Stimulated activated naive B cell treated with anti-CD40 and anti-IgM and Interleukin-4, amounts not matched to agents 10 μg/mL and 1 μg/mL and 100 μg/mL, for 72 hours (primary cell): ENCODE measurements around the gene KCNC1.

Source experiments
- ATAC-seq, 2 donors: fragments of 150-1000 bp; cut with Tn5 transposase; replicated peaks; 2 replicates each; pipeline ENCODE4 v1.10.0; 2021; ENCODE audit warnings: moderate library complexity in 1 of 2
- DNase-seq: peaks from one replicate; pipeline ENCODE4 v3.0.0; 2021
- H3K27ac Mint-ChIP-seq: one replicate; pipeline ENCODE4 v1.8.0; 2022; ENCODE audit warnings: mild to moderate bottlenecking, mixed read lengths
- H3K27me3 Mint-ChIP-seq, 2 donors: one replicate each; pipeline ENCODE4 v1.8.0; 2022; ENCODE audit warnings: mixed read lengths in 2 of 2
- H3K36me3 Mint-ChIP-seq, 2 donors: one replicate each; pipeline ENCODE4 v1.8.0; 2022; ENCODE audit warnings: mixed read lengths in 2 of 2, mild to moderate bottlenecking in 1 of 2
- H3K4me1 Mint-ChIP-seq, 2 donors: one replicate each; pipeline ENCODE4 v1.8.0; 2022; ENCODE audit warnings: mixed read lengths in 2 of 2, mild to moderate bottlenecking in 1 of 2
- H3K4me3 Mint-ChIP-seq, 2 donors: one replicate each; pipeline ENCODE4 v1.8.0; 2022; ENCODE audit warnings: mild to moderate bottlenecking in 2 of 2, mixed read lengths in 2 of 2, moderate library complexity in 1 of 2
- H3K9me3 Mint-ChIP-seq, 2 donors: one replicate each; pipeline ENCODE4 v1.8.0; 2022; ENCODE audit warnings: mixed read lengths in 2 of 2, mild to moderate bottlenecking in 1 of 2

The KCNC1 gene

DNA sequence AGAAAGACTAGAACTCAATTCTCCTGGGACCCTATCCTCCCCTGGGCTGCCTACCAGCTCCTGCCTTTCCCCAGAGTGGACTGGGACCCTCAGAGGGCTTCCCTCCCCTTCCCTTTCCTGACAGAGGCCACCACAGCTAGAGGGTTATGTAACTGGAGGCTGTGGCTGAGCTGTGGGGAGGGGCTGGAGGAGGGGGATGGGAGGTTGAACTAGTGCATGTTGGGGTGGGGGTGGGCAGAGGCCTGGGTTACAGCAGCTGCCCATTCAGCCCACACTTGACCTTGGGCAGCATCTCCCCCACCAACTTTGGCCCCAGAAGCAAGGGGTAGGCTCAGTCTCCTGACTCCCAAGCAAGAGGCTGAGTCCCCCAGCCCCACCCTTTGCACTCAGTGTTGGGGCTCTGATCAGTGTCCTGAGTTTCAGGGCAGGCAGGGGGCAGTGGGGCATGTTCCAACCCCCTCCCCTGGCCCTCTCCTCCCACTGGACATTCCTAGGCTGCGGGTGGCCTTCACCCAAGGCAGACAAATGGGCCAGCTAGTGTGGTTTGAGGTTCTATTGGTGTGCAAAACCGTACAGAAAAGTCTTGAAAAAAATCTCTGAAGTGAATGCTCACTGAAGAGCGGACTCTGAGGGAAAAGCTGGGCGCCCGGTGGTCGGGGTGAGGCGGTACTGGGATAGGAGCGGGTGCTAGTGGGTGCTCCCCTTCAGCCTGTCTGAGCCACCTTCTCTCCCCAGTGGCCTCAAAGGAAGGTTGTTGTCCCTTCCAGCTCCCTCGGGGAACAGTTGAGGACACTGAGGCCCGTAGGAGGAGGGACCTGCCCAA is 3.8 kb downstream of the KCNC1 start:
- Mint-ChIP-seq H3K4me1 (peaks cover 7 to 12% of the 10 kb centered on the region in 2 donors), H3K4me3 (no peak overlapping the region), H3K36me3 (peaks cover 2 to 4% of the 10 kb centered on the region in 2 donors), H3K9me3 (peaks cover 0 to 2% of the 10 kb centered on the region in 2 donors), H3K27ac (no peak overlapping the region), H3K27me3 (peaks cover 35 to 45% of the 10 kb centered on the region in 2 donors)
- DNase-seq, result no peak
- no peak for ATAC-seq

DNA sequence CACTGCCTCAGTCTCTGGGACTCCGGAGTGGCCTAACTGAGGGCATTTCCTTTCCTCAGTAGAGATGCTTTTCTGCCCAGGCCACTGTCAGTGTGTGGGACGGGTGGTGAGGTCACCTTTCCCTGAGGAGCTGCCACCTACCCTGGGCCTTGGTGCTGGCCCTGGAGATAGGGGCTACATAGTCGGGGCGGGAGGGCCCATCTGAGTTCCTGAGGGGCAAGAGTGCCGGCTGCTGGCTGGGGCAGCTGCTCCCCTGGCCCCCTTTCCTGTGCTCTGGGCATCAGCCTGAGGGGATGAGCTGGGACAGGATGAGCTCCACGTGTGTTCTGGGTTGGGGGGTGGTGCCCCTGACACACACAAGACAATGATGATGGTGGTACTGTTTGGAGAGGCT is 5.4 kb downstream of the KCNC1 start:
- H3K36me3 Mint-ChIP-seq, result peaks cover 0 to 4% of the 10 kb centered on the region in 2 donors
- DNase-seq (no peak), ATAC-seq (no peak)
- H3K27me3 Mint-ChIP-seq, result peaks cover 25 to 36% of the 10 kb centered on the region in 2 donors
- peaks cover 0 to 2% of the 10 kb centered on the region in 2 donors for H3K9me3 Mint-ChIP-seq
- no peak overlapping the region for H3K4me3 Mint-ChIP-seq
- H3K4me1 Mint-ChIP-seq, result peaks cover 4 to 6% of the 10 kb centered on the region in 2 donors
- no peak overlapping the region for H3K27ac Mint-ChIP-seq

GRCh38 chr11:17740649-17741235 is 6.2 kb downstream of the KCNC1 start:
- peaks cover 0 to 4% of the 10 kb centered on the region in 2 donors for H3K36me3 Mint-ChIP-seq
- no peak overlapping the region for H3K4me3 Mint-ChIP-seq
- H3K9me3 Mint-ChIP-seq, result peaks cover 0 to 2% of the 10 kb centered on the region in 2 donors
- ATAC-seq, result no peak
- no peak overlapping the region for H3K27ac Mint-ChIP-seq
- H3K27me3 Mint-ChIP-seq, result peaks cover 29 to 39% of the 10 kb centered on the region in 2 donors
- no peak for DNase-seq
- H3K4me1 Mint-ChIP-seq, result peaks cover 4 to 6% of the 10 kb centered on the region in 2 donors

DNA sequence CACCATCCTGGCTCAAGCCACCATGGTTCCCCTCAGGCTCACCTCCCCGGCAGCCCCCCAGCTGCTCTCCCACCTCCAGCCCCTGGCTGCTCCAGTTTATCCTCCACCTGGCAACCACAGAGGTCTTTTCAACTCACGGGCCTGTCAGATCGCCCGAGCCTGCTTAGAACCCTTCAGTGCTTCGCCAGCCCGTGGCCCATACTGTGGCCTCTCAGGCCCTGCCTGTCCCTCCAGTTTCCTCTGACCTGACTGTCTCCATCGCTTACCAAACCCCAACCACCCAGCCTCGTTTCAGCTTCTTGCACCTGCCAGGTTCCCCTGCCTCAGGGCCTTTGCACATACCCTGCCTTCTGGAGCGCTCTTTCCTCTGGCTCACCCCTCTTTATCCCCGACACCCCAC is 6.9 kb downstream of the KCNC1 start:
- H3K4me3 Mint-ChIP-seq, result no peak overlapping the region
- H3K36me3 Mint-ChIP-seq, result peaks cover 0 to 4% of the 10 kb centered on the region in 2 donors
- peaks cover 0 to 2% of the 10 kb centered on the region in 2 donors for H3K9me3 Mint-ChIP-seq
- H3K27ac Mint-ChIP-seq, result no peak overlapping the region
- ATAC-seq, result no peak
- H3K27me3 Mint-ChIP-seq, result peaks cover 26 to 39% of the 10 kb centered on the region in 2 donors
- peaks cover 3 to 4% of the 10 kb centered on the region in 2 donors for H3K4me1 Mint-ChIP-seq
- no peak for DNase-seq

DNA sequence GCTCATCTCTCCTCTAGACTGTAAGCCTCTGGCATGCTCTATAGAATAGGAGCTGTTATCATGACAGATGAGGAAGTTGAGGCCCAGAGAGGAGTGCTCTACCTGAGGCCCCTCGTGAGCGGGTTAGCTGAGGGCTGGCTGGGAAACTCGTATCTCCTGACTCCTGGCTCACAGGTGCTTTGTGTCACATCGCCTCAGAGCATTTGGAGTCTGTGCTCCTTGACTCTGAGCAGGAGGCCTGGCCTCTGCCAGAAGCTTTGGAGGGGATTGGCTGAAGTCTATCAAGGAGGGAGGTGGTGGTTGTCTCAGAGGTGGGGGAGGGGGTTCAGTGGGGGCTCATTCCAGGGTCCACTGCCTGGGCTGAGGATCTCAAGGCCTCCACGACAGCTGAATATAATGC is 7.4 kb downstream of the KCNC1 start:
- Mint-ChIP-seq H3K27me3 (peaks cover 25 to 36% of the 10 kb centered on the region in 2 donors), H3K27ac (no peak overlapping the region), H3K36me3 (no peaks in the 10 kb centered on the region), H3K4me1 (no peaks in the 10 kb centered on the region), H3K9me3 (no peaks in the 10 kb centered on the region), H3K4me3 (no peak overlapping the region)
- ATAC-seq, result no peak
- no peak for DNase-seq

DNA sequence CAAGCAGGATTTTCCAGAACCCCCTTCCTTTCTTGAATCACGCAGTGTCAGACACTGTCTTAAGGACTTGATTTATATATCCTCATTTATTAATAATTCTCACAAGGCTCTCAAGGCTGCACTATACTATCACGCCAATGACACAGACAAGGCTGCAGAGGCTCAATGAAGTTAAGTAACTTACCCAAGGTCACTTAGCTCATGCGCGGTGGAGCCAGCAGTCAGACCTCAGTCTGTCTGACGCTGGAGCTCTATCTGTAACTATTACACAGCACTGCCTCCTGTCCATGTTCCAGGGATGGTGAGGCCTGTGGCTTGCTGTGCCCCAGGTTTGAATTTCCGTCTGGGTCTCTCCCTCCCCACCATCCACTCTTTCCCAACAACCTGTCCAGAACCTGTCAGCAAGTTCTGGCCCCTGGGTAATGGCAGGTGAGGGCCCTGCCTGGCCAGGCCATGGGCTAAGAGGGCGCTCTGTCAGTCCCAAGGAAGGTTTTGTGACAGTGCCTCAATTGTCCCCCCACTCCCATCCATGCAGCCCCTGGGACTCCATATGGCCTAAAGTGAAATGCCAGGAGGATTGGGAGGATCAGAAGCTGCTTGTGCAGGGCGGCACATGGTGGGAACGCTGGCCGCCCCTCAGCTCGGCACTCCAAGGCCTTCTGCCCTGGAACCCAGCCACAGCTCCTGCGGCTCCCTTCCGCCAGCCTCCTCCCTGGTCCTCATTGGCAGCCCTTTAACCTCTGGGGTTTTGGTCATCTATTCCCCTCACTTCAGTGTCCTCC is 8.6 kb downstream of the KCNC1 start:
- DNase-seq (no peak), ATAC-seq (no peak)
- no peak overlapping the region for H3K27ac Mint-ChIP-seq
- H3K4me1 Mint-ChIP-seq, result no peaks in the 10 kb centered on the region
- H3K27me3 Mint-ChIP-seq, result peaks cover 28 to 38% of the 10 kb centered on the region in 2 donors
- H3K36me3 Mint-ChIP-seq, result no peaks in the 10 kb centered on the region
- H3K9me3 Mint-ChIP-seq, result no peaks in the 10 kb centered on the region
- H3K4me3 Mint-ChIP-seq, result no peak overlapping the region

GRCh38 chr11:17743808-17744119 is 9.2 kb downstream of the KCNC1 start:
- peaks cover 29 to 38% of the 10 kb centered on the region in 2 donors for H3K27me3 Mint-ChIP-seq
- no peak overlapping the region for H3K4me3 Mint-ChIP-seq
- no peak for DNase-seq
- H3K36me3 Mint-ChIP-seq, result no peaks in the 10 kb centered on the region
- ATAC-seq, result no peak
- no peak overlapping the region for H3K27ac Mint-ChIP-seq
- H3K4me1 Mint-ChIP-seq, result no peaks in the 10 kb centered on the region
- H3K9me3 Mint-ChIP-seq, result no peaks in the 10 kb centered on the region

DNA sequence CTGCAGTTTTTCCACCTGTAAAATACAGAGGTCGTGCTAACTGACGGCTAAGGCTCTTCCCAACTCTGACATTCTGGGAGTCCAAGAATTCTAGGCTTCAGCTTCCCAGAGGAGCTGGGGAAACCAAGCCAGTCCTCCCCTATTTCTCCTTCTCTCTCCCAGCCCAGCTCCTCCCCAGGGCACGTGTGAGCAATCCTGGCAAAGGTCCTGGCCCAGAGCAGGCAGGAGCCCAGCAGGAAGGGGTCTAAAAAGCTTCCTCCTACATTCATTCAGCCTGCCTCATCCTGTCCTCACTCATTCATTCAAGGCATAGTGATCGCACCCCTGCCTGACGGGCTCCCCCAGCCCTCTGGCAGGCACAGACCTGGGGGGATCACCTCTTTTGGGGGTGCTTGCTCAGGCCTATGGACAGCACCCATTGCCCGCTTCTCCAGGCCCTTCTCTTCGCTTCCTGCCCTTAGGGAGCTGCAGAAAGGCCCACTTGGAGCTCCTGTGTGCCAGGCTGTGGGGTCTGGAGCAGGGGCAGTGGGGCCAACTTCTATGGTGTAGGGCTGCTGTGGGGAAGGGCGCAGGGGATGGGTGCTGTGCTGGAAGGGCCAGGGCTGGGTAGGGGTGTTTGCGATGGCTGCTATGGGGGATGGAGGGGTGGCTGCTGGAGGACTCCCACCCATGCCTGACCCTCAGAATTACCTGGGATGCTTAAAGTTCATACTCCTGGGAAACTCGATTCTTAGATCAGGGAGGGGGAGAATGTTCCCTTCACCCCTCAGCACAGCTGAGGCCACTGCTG is 9.8 kb downstream of the KCNC1 start:
- DNase-seq (no peak), ATAC-seq (no peak)
- no peak overlapping the region for H3K27ac Mint-ChIP-seq
- H3K4me1 Mint-ChIP-seq, result no peaks in the 10 kb centered on the region
- H3K9me3 Mint-ChIP-seq, result no peaks in the 10 kb centered on the region
- H3K36me3 Mint-ChIP-seq, result no peaks in the 10 kb centered on the region
- H3K4me3 Mint-ChIP-seq, result no peak overlapping the region
- peaks cover 29 to 38% of the 10 kb centered on the region in 2 donors for H3K27me3 Mint-ChIP-seq

DNA sequence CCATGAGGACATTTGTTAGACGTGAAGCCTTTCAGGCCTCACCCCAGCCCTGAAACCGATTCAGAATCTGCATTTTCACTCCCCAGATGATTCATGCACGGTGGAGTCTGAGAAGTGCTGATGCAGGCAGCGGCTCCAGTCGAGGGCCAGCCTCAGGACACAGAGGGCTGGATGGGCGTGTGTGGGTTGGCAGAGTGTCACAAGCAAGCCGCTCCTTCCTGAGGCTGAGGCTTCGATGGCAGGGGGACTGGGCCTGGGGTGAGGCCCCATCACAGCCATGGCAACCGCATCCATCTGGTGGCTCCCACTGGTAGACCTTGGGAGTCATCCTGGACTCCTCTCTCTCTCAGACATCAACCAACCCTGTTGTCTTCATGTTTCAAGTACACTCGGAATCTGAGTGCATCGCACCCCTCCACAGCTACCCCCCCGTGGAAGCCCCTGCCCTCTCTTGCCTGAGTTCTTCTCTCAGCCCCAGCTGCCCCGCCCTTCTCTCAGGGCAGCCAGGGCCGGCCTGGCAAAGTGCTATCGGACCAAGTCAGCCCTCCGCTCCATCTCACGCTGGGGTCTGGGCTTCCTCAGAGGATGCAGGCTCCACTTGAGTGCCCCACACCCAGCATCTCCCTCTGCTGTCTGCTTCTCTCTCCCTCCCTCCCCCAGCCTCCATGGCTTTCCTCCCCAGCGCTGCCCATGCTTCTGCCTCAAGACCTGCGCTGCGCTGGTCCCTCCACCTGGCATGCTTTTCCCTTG is 10.6 kb downstream of the KCNC1 start:
- no peak overlapping the region for H3K27ac Mint-ChIP-seq
- H3K27me3 Mint-ChIP-seq, result peaks cover 29 to 35% of the 10 kb centered on the region in 2 donors
- no peaks in the 10 kb centered on the region for H3K36me3 Mint-ChIP-seq
- no peak for ATAC-seq
- no peak overlapping the region for H3K4me3 Mint-ChIP-seq
- no peak for DNase-seq
- no peaks in the 10 kb centered on the region for H3K4me1 Mint-ChIP-seq
- H3K9me3 Mint-ChIP-seq, result no peaks in the 10 kb centered on the region

DNA sequence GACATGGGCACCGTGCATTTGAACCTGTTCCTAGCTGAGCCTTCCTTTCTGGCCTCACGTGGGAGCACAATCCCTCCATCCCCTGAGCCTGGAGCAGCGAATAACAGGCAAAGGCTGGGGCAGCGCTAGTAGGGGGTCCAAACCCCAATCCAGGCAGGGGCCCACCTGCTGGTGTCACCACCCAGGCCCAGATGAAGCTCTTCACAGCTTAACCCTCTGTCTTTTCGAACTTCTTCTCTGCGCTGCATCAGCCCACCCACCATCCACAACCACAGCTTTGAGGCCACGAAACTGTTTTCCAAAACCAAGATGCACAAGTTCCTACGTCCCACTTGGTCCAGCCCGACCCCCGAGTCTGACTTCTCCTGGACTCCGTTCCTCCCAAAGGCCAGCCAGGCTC is 11.5 kb downstream of the KCNC1 start:
- ATAC-seq (no peak), DNase-seq (no peak)
- no peaks in the 10 kb centered on the region for H3K36me3 Mint-ChIP-seq
- H3K4me3 Mint-ChIP-seq, result no peak overlapping the region
- H3K27me3 Mint-ChIP-seq, result peaks cover 28 to 30% of the 10 kb centered on the region in 2 donors
- H3K27ac Mint-ChIP-seq, result no peak overlapping the region
- no peaks in the 10 kb centered on the region for H3K9me3 Mint-ChIP-seq
- no peaks in the 10 kb centered on the region for H3K4me1 Mint-ChIP-seq

DNA sequence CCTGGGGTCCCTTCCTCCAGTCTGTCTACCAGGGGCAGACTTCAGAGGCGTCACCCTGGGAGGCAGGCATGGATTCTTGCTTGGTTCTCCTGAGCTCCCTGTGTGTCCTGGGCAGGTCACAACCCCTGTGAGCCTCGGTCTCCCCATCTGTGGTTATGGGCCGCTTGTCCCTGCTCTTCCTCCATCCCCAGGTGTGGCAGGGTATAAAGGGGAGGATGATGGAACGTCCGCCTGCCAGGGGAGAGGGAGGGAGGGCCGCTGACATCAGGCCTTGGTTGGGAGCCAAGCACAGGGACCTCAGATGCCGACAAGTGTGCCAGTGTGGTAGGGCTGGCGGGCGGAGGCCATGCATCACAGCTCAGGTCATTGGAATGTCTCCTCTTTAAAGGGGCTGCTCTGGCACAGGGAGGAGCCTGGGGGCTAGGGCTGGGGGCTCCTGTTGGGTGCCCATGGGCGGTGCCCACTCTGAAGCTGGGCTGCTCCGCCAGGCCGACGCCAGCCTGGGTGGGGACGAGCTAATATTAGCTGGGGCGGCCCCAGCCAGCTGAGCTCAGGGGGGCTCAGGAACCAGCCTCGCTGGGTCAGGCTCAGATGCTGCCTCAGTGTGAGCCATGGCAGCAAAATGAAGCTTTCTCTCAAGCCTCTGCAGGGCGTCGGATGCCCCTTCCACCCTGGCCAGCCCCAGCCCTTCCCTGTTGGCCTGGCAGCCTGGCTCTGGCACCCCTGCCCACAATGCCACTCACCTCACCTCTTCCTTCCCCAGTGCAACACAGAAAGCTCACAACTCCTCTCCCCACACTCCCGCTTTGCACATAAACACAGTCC is 12.8 kb downstream of the KCNC1 start:
- Mint-ChIP-seq H3K27ac (no peak overlapping the region), H3K9me3 (no peaks in the 10 kb centered on the region), H3K4me3 (no peak overlapping the region), H3K36me3 (no peaks in the 10 kb centered on the region), H3K27me3 (peaks cover 22 to 25% of the 10 kb centered on the region in 2 donors), H3K4me1 (no peaks in the 10 kb centered on the region)
- ATAC-seq (no peak), DNase-seq (no peak)

DNA sequence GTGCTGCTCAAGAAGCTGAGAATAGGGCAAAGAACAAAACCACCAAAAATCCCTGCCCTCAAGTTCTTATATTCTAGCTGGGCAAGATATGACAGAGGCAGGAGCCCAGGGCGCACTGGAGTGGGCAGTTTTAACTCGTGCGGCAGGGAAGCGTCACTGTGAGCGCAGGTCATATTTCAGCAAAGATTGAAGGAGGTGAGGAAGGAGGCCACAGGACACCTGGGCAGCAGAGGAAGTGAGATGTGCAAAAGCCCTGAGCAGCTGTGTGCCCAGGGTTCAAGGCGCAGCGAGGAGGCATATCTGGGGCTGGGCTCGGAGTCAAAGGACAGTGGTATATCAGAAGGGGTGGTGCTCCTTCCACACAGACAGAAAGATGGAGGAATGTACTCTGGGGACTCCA is 13.5 kb downstream of the KCNC1 start:
- Mint-ChIP-seq H3K4me1 (no peaks in the 10 kb centered on the region), H3K27me3 (peaks cover 22 to 25% of the 10 kb centered on the region in 2 donors), H3K27ac (no peak overlapping the region), H3K36me3 (no peaks in the 10 kb centered on the region), H3K9me3 (no peaks in the 10 kb centered on the region), H3K4me3 (no peak overlapping the region)
- DNase-seq, result no peak
- ATAC-seq, result no peak
